Measurements from ENCODE around the gene PFKM.
A peak's percentile ranks its signal among the peaks of the same experiment; 100 is the strongest.

The PFKM gene

DNA sequence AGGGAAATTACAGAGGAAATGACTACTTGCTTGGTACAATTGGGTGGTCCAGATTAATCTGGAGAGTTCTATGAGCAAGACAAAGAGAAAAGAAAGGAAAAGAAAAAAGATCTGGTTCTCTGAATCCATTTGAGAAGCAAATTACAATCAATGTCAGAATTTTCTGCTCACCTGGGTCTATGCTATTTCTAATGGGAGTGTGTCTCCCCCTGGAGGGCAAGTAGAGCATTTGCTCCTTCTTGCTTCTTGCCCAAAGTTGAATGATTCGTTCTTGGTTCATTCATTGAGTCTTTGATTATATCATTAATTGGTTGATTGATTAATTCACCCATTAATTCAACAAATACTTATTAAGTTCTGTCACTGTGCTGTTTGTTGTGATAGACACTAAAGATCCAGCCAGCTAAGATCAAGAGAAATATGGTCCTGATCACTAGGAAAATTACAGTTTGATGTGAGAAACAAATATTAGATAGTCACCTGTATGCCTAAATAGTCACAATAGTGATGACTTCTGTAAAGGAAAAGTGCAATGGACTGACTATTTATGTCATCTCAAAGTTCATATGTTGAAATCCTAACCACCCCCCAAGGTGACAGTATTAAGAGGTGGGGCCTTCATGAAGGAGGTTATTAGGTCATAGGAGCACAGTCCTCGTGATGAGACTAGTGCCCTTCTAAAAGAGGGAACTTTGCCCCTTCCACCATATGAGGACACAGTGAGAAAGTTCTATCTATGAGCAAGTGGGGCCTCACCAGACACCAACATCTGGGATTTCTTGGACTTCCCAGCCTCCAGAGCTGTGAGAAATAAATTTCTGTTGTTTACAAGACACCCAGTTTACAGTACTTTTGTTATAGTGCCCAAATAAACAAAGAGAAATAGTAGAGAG lies 46.2 kb downstream of the PFKM start:
- Histone ChIP-seq H3K36me3 (ENCODE audit: insufficient read depth, low read length) (no peaks in the 10 kb centered on the region), H3K27me3 (ENCODE audit: insufficient read depth, low read length) (no peaks in the 10 kb centered on the region), H4K20me1 (ENCODE audit: insufficient read depth, low read length) (no peaks in the 10 kb centered on the region), H3K9me2 (ENCODE audit: low read depth, low read length) (no peaks in the 10 kb centered on the region), H3K4me2 (ENCODE audit: low read length) (no peak overlapping the region), H3K4me1 (ENCODE audit: insufficient read depth, low read length, severe bottlenecking) (peaks cover 8% of the 10 kb centered on the region), H3K9ac (ENCODE audit: low read length) (no peak overlapping the region), H3K4me3 (ENCODE audit: low read depth, low read length, poor library complexity, severe bottlenecking) (no peak overlapping the region), H3K79me2 (ENCODE audit: insufficient read depth, low read length) (no peaks in the 10 kb centered on the region), H3K27ac (ENCODE audit: low read depth, low read length, poor library complexity, severe bottlenecking) (no peak overlapping the region), H3F3A (ENCODE audit: insufficient read depth, low read length) (no peaks in the 10 kb centered on the region), H2AFZ (ENCODE audit: low read length) (no peak overlapping the region), H3K9me3 (ENCODE audit: low read length) (no peaks in the 10 kb centered on the region)
- TF ChIP-seq, protein P1, sequence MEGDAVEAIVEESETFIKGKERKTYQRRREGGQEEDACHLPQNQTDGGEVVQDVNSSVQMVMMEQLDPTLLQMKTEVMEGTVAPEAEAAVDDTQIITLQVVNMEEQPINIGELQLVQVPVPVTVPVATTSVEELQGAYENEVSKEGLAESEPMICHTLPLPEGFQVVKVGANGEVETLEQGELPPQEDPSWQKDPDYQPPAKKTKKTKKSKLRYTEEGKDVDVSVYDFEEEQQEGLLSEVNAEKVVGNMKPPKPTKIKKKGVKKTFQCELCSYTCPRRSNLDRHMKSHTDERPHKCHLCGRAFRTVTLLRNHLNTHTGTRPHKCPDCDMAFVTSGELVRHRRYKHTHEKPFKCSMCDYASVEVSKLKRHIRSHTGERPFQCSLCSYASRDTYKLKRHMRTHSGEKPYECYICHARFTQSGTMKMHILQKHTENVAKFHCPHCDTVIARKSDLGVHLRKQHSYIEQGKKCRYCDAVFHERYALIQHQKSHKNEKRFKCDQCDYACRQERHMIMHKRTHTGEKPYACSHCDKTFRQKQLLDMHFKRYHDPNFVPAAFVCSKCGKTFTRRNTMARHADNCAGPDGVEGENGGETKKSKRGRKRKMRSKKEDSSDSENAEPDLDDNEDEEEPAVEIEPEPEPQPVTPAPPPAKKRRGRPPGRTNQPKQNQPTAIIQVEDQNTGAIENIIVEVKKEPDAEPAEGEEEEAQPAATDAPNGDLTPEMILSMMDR (IDR thresholded peaks at IDR 0.05; ENCODE audit: low read length): peak; percentile 96
- TF ChIP-seq EZH2 (IDR thresholded peaks at IDR 0.05; ENCODE audit: borderline replicate concordance, low read length): no peak

DNA sequence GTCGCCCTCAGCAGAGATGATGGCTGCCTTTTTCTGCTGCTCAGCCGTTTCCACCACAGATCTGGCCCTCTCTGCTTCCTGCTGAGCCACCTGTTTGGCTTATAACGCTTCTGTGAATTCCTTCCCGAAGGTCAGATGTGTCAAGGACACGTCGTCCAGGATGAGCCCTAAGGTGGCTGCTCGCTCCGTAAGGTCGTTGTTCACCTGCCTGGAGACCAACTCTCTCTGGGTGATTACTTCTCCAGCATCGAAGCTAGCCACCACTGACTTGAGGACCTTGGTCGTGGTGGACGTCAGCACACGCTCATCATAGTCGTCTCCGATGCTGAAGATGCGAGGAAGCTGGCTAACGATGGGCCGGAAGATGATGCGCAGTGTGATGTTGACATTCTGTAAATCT lies 49.8 kb downstream of the PFKM start:
- H3K4me3 ChIP-seq (ENCODE audit: low read depth, low read length, poor library complexity, severe bottlenecking): no peak overlapping the region
- no peak overlapping the region for H3K4me2 ChIP-seq (ENCODE audit: low read length)
- H3K9me3 ChIP-seq (ENCODE audit: low read length): no peaks in the 10 kb centered on the region
- H3K36me3 ChIP-seq (ENCODE audit: insufficient read depth, low read length): no peaks in the 10 kb centered on the region
- no peaks in the 10 kb centered on the region for H3K79me2 ChIP-seq (ENCODE audit: insufficient read depth, low read length)
- H3K9me2 ChIP-seq (ENCODE audit: low read depth, low read length): no peaks in the 10 kb centered on the region
- H3F3A ChIP-seq (ENCODE audit: insufficient read depth, low read length): no peaks in the 10 kb centered on the region
- no peak overlapping the region for H3K9ac ChIP-seq (ENCODE audit: low read length)
- H3K27ac ChIP-seq (ENCODE audit: low read depth, low read length, poor library complexity, severe bottlenecking): no peak overlapping the region
- H3K27me3 ChIP-seq (ENCODE audit: insufficient read depth, low read length): no peaks in the 10 kb centered on the region
- no peak for TF ChIP-seq EZH2 (IDR thresholded peaks at IDR 0.05; ENCODE audit: borderline replicate concordance, low read length)
- TF ChIP-seq, protein P1 (IDR thresholded peaks at IDR 0.05; ENCODE audit: low read length): no peak
- H3K4me1 ChIP-seq (ENCODE audit: insufficient read depth, low read length, severe bottlenecking): no peaks in the 10 kb centered on the region
- H4K20me1 ChIP-seq (ENCODE audit: insufficient read depth, low read length): no peaks in the 10 kb centered on the region
- H2AFZ ChIP-seq (ENCODE audit: low read length): no peak overlapping the region

DNA sequence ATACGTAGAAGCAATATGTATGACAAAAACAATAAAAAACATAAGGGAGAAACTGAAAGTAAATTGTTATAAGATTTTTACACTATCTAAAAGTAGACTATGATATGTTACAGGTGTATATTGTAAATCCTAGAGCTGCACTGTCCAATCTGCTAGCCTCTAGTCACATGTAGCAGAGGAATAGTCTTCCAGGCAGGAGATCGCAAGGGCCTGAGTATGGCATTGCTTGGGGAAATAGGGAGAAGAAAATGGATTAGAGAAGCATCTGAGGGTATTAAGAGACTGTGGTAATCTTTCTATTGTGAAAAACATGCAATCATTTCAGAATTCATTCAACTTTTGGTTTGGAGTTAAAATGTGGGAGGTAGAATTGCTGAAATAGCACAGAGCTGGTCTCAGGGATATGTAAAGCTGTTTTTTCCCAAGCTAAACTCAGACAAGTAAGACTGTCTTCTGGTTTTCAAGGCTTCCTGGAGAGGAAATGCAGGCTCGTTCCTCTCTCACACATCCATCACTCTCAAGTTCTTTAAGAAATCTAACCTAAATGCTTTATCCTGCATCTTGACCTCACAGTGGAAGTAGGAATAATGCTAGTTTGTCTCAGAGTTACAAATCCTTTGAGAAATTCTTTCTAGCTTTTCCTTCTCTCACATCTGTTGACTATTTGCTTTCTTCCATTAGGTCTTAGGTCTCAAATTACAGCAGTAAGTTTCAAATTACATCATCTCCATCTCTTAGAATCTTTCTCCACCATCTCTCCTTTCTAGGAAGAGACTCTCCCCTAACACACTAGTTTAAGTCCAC lies 56.7 kb downstream of the PFKM start:
- Histone ChIP-seq H4K20me1 (ENCODE audit: insufficient read depth, low read length) (no peaks in the 10 kb centered on the region), H3K36me3 (ENCODE audit: insufficient read depth, low read length) (no peaks in the 10 kb centered on the region), H3K4me1 (ENCODE audit: insufficient read depth, low read length, severe bottlenecking) (no peaks in the 10 kb centered on the region), H3K27ac (ENCODE audit: low read depth, low read length, poor library complexity, severe bottlenecking) (no peak overlapping the region), H3K27me3 (ENCODE audit: insufficient read depth, low read length) (peaks cover 3% of the 10 kb centered on the region; the same call in 1 of the 2 replicates), H3K9me2 (ENCODE audit: low read depth, low read length) (no peaks in the 10 kb centered on the region), H3K9ac (ENCODE audit: low read length) (no peak overlapping the region), H3F3A (ENCODE audit: insufficient read depth, low read length) (no peaks in the 10 kb centered on the region), H3K4me3 (ENCODE audit: low read depth, low read length, poor library complexity, severe bottlenecking) (no peak overlapping the region), H3K79me2 (ENCODE audit: insufficient read depth, low read length) (no peaks in the 10 kb centered on the region), H3K9me3 (ENCODE audit: low read length) (no peaks in the 10 kb centered on the region), H3K4me2 (ENCODE audit: low read length) (no peak overlapping the region), H2AFZ (ENCODE audit: low read length) (no peak overlapping the region)
- TF ChIP-seq, protein P1 (IDR thresholded peaks at IDR 0.05; ENCODE audit: low read length): no peak
- TF ChIP-seq EZH2 (IDR thresholded peaks at IDR 0.05; ENCODE audit: borderline replicate concordance, low read length): no peak
